ENCODE measurements around the gene CATSPER4. TPM values are rescaled to one million over a fixed set of nuclear protein-coding genes. Genes with fewer than 3 reads are reported as not detected.
A peak's percentile ranks its signal among the peaks of the same experiment; 100 is the strongest.

CATSPER4 gene
- polyA plus RNA-seq = not detected in 2 replicates
- not detected in 2 replicates for polyA minus RNA-seq

GRCh38 chr1:26190373-26190987 is at the start of gene CATSPER4:
TSS of gene CATSPER4 (plus strand) at chr1:26190602. CDS start at chr1:26190628, 26 bp downstream.
- no peak within 1 kb of the TSS for H2AFZ ChIP-seq (ENCODE audit: low read depth, low read length)
- TF ChIP-seq REST (IDR thresholded peaks at IDR 0.05; ENCODE audit: borderline replicate concordance) (no peak), TAF1 (IDR thresholded peaks at IDR 0.05; ENCODE audit: low read depth) (no peak), RAD21 (conservative IDR thresholded peaks at IDR 0.05) (peak; percentile 19), EZH2 (IDR thresholded peaks at IDR 0.05; ENCODE audit: borderline replicate concordance, insufficient read depth, low read length, poor library complexity, severe bottlenecking) (no peak), MXI1 (conservative IDR thresholded peaks at IDR 0.05; ENCODE audit: poor library complexity, severe bottlenecking) (no peak), SMC3 (conservative IDR thresholded peaks at IDR 0.05; ENCODE audit: poor library complexity) (no peak), POLR2AphosphoS5 (IDR thresholded peaks at IDR 0.05) (no peak), EP300 (conservative IDR thresholded peaks at IDR 0.05; ENCODE audit: poor library complexity, severe bottlenecking) (no peak), CTCF (IDR thresholded peaks at IDR 0.05; ENCODE audit: poor library complexity, severe bottlenecking) (peak; percentile 24)
- no peaks in the 10 kb centered on the region for H3K36me3 ChIP-seq (ENCODE audit: insufficient read depth, low read length)
- H3K4me2 ChIP-seq (ENCODE audit: low read length) = no peak within 1 kb of the TSS
- H3K9me2 ChIP-seq (ENCODE audit: insufficient read depth, low read length) = no peaks in the 10 kb centered on the region
- H3K27ac ChIP-seq (ENCODE audit: low read length) = no peak within 1 kb of the TSS
- H3K79me2 ChIP-seq (replicated peaks; ENCODE audit: insufficient read depth, low read length) = no peaks in the 10 kb centered on the region
- H3K4me3 ChIP-seq (ENCODE audit: low read length) = no peak within 1 kb of the TSS
- no peaks in the 10 kb centered on the region for H3F3A ChIP-seq (ENCODE audit: insufficient read depth, low read length, poor library complexity, severe bottlenecking)
- H3K9me3 ChIP-seq (ENCODE audit: low read length) = no peaks in the 10 kb centered on the region
- H3K27me3 ChIP-seq (ENCODE audit: insufficient read depth, low read depth, low read length) = no peaks in the 10 kb centered on the region
- no peak within 1 kb of the TSS for H3K9ac ChIP-seq (ENCODE audit: low read length)
- H4K20me1 ChIP-seq (ENCODE audit: insufficient read depth) = no peaks in the 10 kb centered on the region

- Histone ChIP-seq H3F3A (ENCODE audit: insufficient read depth, low read length, poor library complexity, severe bottlenecking) (no peaks in the 10 kb centered on the region), H2AFZ (ENCODE audit: low read depth, low read length) (no peak overlapping the region), H3K4me2 (ENCODE audit: low read length) (no peak overlapping the region), H3K27ac (ENCODE audit: low read length) (no peak overlapping the region), H3K27me3 (ENCODE audit: insufficient read depth, low read depth, low read length) (no peaks in the 10 kb centered on the region), H3K36me3 (ENCODE audit: insufficient read depth, low read length) (no peaks in the 10 kb centered on the region), H3K9me3 (ENCODE audit: low read length) (no peaks in the 10 kb centered on the region), H3K79me2 (replicated peaks; ENCODE audit: insufficient read depth, low read length) (no peaks in the 10 kb centered on the region), H3K9me2 (ENCODE audit: insufficient read depth, low read length) (no peaks in the 10 kb centered on the region), H3K4me3 (ENCODE audit: low read length) (no peak overlapping the region), H4K20me1 (ENCODE audit: insufficient read depth) (no peaks in the 10 kb centered on the region), H3K9ac (ENCODE audit: low read length) (no peak overlapping the region)
- TF ChIP-seq SMC3 (conservative IDR thresholded peaks at IDR 0.05; ENCODE audit: poor library complexity) = no peak
- TF ChIP-seq CTCF (IDR thresholded peaks at IDR 0.05; ENCODE audit: poor library complexity, severe bottlenecking) = no peak
- TF ChIP-seq POLR2AphosphoS5 (IDR thresholded peaks at IDR 0.05) = no peak
- no peak for TF ChIP-seq MXI1 (conservative IDR thresholded peaks at IDR 0.05; ENCODE audit: poor library complexity, severe bottlenecking)
- TF ChIP-seq TAF1 (IDR thresholded peaks at IDR 0.05; ENCODE audit: low read depth) = no peak
- TF ChIP-seq REST (IDR thresholded peaks at IDR 0.05; ENCODE audit: borderline replicate concordance) = no peak
- TF ChIP-seq EZH2 (IDR thresholded peaks at IDR 0.05; ENCODE audit: borderline replicate concordance, insufficient read depth, low read length, poor library complexity, severe bottlenecking) = no peak
- no peak for TF ChIP-seq EP300 (conservative IDR thresholded peaks at IDR 0.05; ENCODE audit: poor library complexity, severe bottlenecking)
- no peak for TF ChIP-seq RAD21 (conservative IDR thresholded peaks at IDR 0.05)
These were observed 48.2 kb upstream of the CATSPER4 start for GRCh38 chr1:26142159-26142558.

Data from neural cell (in vitro differentiated cells).